DMS 273 (cell line): ENCODE data around the gene FAM107B.

ENCODE experiments used
- DNase-seq: peaks from one replicate; lab custom pipeline; 2025; ENCODE audit not compliant: unreplicated experiment; lab: John Stamatoyannopoulos, UW

The FAM107B gene

GRCh38 chr10:14476006-14476405 lies 298.7 kb downstream of the FAM107B start:
- no peak for DNase-seq

- no peak for DNase-seq
Measured at GRCh38 chr10:14474656-14475055, 300.0 kb downstream of the FAM107B start.

DNA sequence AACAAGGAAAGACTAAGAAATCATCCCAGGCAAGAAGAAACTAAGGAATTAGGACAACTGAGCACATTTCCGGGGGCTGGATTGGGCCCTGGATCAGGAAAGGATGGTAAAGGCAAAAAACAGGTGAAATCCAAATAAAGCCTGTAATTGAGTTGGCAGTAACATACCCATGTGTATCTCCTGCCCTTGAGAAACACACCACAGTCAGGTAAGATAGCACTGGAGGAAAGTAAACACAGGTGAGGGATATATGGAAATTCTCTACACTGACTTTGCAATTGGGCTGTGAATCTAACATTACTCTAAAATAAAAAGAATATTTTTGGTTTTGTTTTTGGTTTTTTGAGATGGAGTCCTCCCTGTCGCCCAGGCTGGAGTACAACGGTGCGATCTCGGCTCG lies 303.8 kb downstream of the FAM107B start:
- no peak for DNase-seq

- DNase-seq, result no peak
Measured at GRCh38 chr10:14468726-14469125, 306.0 kb downstream of the FAM107B start.
